ENCODE measurements around the gene ELL. TPM values are rescaled to one million over a fixed set of nuclear protein-coding genes. Genes with fewer than 3 reads are reported as not detected.

ELL gene
- total and polyA plus RNA-seq, 9 of the 15 experiments (the other 6 are each of a cell fraction or from before 2014, with no cell fraction given): 0.24 to 22.5 (median 4.1) TPM

- no peak for TF ChIP-seq MXD1 (CRISPR knock-in tag; IDR thresholded peaks at IDR 0.05; ENCODE audit: borderline replicate concordance, poor library complexity, severe bottlenecking)
- TF ChIP-seq KLF6 (CRISPR knock-in tag; IDR thresholded peaks at IDR 0.05; ENCODE audit: borderline replicate concordance): no peak
- TF ChIP-seq MAFG (tag; conservative IDR thresholded peaks at IDR 0.05): no peak
- TF ChIP-seq SAFB2 (IDR thresholded peaks at IDR 0.05; ENCODE audit: borderline replicate concordance, low read depth, low read length, severe bottlenecking): no peak
- no peak for TF ChIP-seq NELFE (IDR thresholded peaks at IDR 0.05; ENCODE audit: insufficient read depth, insufficient read length)
- TF ChIP-seq TOE1 (IDR thresholded peaks at IDR 0.05; ENCODE audit: borderline replicate concordance): no peak
- TF ChIP-seq TOE1 (CRISPR knock-in tag; IDR thresholded peaks at IDR 0.05; ENCODE audit: borderline replicate concordance, low read depth): no peak
- peak; percentile 78; the same call in 1 of the 2 replicates for TF ChIP-seq CTBP1 (IDR thresholded peaks at IDR 0.05; ENCODE audit: borderline replicate concordance)
- TF ChIP-seq TGIF2 (CRISPR knock-in tag; IDR thresholded peaks at IDR 0.05): no peak
- no peak for TF ChIP-seq ZNF143 (CRISPR knock-in tag; IDR thresholded peaks at IDR 0.05)
- TF ChIP-seq CHCHD3 (CRISPR knock-in tag; IDR thresholded peaks at IDR 0.05): no peak
- no peak for TF ChIP-seq GTF2A2 (tag; IDR thresholded peaks at IDR 0.05)
- peak; percentile 27; the same call in 1 of the 2 replicates for TF ChIP-seq MGA (IDR thresholded peaks at IDR 0.05)
- TF ChIP-seq SUPT5H (IDR thresholded peaks at IDR 0.05): peak; percentile 52
- peak; percentile 90 for TF ChIP-seq ZBTB7A (IDR thresholded peaks at IDR 0.05; ENCODE audit: borderline replicate concordance, control insufficient read depth, low read depth, low read length)
Observed at GRCh38 chr19:18438331-18439024, 83.4 kb downstream of the ELL start (continued).
